Type B pancreatic cell (in vitro differentiated cells): ENCODE results near the gene PRKG1. TPM values are rescaled to one million over a fixed set of nuclear protein-coding genes. Genes with fewer than 3 reads are reported as not detected.
"Not testable (repeated sequence)": the region's sequence is repeated elsewhere in the genome, so short reads cannot be mapped to it uniquely, and the experiment has no call there.

Experiments
- DNase-seq: peaks from one replicate; pipeline ENCODE4 v3.0.0; 2021; ENCODE audit warnings: mixed read lengths; ENCODE audit not compliant: unreplicated experiment; ENCODE audit errors: extremely low spot score
- H3K27ac Mint-ChIP-seq: 2 replicates; pipeline ENCODE4 v1.8.0; 2021; ENCODE audit warnings: mild to moderate bottlenecking, mixed read lengths
- H3K27me3 Mint-ChIP-seq: 2 replicates; pipeline ENCODE4 v1.8.0; 2021; ENCODE audit warnings: mixed read lengths
- H3K36me3 Mint-ChIP-seq: 2 replicates; pipeline ENCODE4 v1.8.0; 2021; ENCODE audit warnings: mixed read lengths
- H3K4me1 Mint-ChIP-seq: one replicate; pipeline ENCODE4 v1.8.0; 2021; ENCODE audit warnings: mixed read lengths; ENCODE audit not compliant: unreplicated experiment
- H3K4me3 Mint-ChIP-seq: 2 replicates; pipeline ENCODE4 v1.8.0; 2021; ENCODE audit warnings: mild to moderate bottlenecking, mixed read lengths
- H3K9me3 Mint-ChIP-seq: 2 replicates; pipeline ENCODE4 v1.8.0; 2021; ENCODE audit warnings: mixed read lengths
- CTCF ChIP-seq: fragments of 200-600 bp; sonication (generic); conservative IDR thresholded peaks from 2 replicates; pipeline ENCODE4 v1.5.0; 2021; ENCODE audit warnings: antibody characterized with exemption, mild to moderate bottlenecking
- total RNA-seq: library from RNA; stranded (reverse); gene quantifications from 2 replicates; pipeline ENCODE4 v1.2.1, GENCODE V29; 2021; ENCODE audit warnings: low replicate concordance

The PRKG1 gene
- total RNA-seq, 1 donor from 2014 or later = 12.3 TPM

- Mint-ChIP-seq H3K9me3 (no peaks in the 10 kb centered on the region), H3K36me3 (peaks cover 3% of the 10 kb centered on the region), H3K27me3 (no peaks in the 10 kb centered on the region), H3K4me1 (peaks cover 6% of the 10 kb centered on the region), H3K27ac (no peak overlapping the region), H3K4me3 (no peak overlapping the region)
- DNase-seq = no peak
- TF ChIP-seq CTCF = no peak
These were observed 84.5 kb downstream of the PRKG1 start for GRCh38 chr10:51158832-51159231.

DNA sequence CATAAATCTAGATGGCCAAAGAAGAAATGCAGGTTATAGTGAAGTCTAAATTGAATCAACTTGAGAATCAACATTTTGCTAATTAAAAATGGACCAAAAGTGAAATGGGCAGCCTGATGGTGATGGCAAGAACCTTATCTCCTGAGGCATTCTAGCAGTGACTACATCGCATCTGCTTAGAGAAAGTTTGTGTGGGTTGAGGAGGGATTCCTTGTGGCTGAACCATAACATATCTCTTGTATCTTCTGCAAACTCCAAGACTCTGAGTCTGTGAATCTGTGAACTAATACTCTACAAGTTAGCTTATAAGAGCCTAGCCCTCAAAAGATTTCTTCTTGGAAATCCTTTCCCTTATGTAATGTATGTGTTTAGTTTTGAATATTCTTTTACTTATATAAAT is 85.6 kb downstream of the PRKG1 start:
- no peak for TF ChIP-seq CTCF
- DNase-seq = no peak
- Mint-ChIP-seq H3K4me3 (no peak overlapping the region), H3K4me1 (peaks cover 6% of the 10 kb centered on the region), H3K27ac (no peak overlapping the region), H3K36me3 (peaks cover 3% of the 10 kb centered on the region), H3K9me3 (no peaks in the 10 kb centered on the region), H3K27me3 (no peaks in the 10 kb centered on the region)

- no peaks in the 10 kb centered on the region for H3K9me3 Mint-ChIP-seq
- H3K4me1 Mint-ChIP-seq = peaks cover 6% of the 10 kb centered on the region
- no peak for TF ChIP-seq CTCF
- no peaks in the 10 kb centered on the region for H3K27me3 Mint-ChIP-seq
- DNase-seq = no peak
- peaks cover 3% of the 10 kb centered on the region for H3K36me3 Mint-ChIP-seq
- no peak overlapping the region for H3K4me3 Mint-ChIP-seq
- H3K27ac Mint-ChIP-seq = no peak overlapping the region
These were observed 87.7 kb downstream of the PRKG1 start for GRCh38 chr10:51162002-51162401.

- H3K27me3 Mint-ChIP-seq, H3K4me1 Mint-ChIP-seq, DNase-seq, H3K4me3 Mint-ChIP-seq, H3K36me3 Mint-ChIP-seq, H3K9me3 Mint-ChIP-seq, H3K27ac Mint-ChIP-seq: not testable (repeated sequence)
These were observed 89.2 kb downstream of the PRKG1 start for GRCh38 chr10:51163380-51164049.

DNA sequence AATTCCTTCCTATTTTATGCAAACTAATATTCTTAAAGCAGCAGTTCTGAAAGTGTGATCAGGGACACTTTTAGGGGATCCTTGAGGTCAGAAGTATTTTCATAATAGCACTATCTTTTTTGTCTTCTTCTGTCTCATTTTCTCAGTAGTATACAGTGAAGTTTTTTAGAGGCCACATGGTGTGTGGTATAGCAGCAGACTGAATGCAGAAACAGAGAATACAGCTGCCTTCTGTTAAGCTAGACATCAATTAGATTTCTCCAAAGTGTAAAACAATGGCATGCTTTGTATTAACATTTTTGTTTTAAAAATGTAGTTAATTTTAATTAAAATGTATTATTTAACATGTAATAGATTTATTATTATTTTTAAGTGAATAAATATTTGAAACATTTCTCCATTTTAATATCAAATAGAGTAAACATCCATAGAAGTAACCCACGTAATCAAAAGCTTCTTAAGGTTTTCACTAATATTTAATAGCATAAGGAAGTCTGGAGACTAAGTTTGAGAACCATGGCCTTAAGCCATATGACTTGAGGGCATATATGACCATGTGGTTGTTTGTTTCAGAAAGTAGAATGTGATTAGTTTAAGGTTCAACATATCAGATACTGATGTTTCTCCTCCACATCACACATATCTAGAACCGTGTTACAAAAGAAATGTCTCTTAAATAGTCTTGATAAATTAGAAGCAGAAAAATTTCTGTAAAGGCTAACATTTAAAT is 94.0 kb downstream of the PRKG1 start:
- Mint-ChIP-seq H3K27ac (no peak overlapping the region), H3K36me3 (no peaks in the 10 kb centered on the region), H3K4me1 (no peaks in the 10 kb centered on the region), H3K27me3 (no peaks in the 10 kb centered on the region), H3K4me3 (no peak overlapping the region), H3K9me3 (no peaks in the 10 kb centered on the region)
- DNase-seq = no peak
- no peak for TF ChIP-seq CTCF

- no peaks in the 10 kb centered on the region for H3K4me1 Mint-ChIP-seq
- no peaks in the 10 kb centered on the region for H3K9me3 Mint-ChIP-seq
- no peak overlapping the region for H3K4me3 Mint-ChIP-seq
- H3K27me3 Mint-ChIP-seq = no peaks in the 10 kb centered on the region
- no peak for DNase-seq
- TF ChIP-seq CTCF = no peak
- H3K27ac Mint-ChIP-seq = no peak overlapping the region
- H3K36me3 Mint-ChIP-seq = no peaks in the 10 kb centered on the region
These were observed 94.8 kb downstream of the PRKG1 start for GRCh38 chr10:51169111-51169510.
